GM18858 (cell line): ENCODE data around the gene MGAT5B.

Experiments
- ATAC-seq: cut with Tn5 transposase; IDR thresholded peaks from one replicate; pipeline ENCODE4 v1.9.1; 2021; ENCODE audit not compliant: unreplicated experiment

MGAT5B gene

DNA sequence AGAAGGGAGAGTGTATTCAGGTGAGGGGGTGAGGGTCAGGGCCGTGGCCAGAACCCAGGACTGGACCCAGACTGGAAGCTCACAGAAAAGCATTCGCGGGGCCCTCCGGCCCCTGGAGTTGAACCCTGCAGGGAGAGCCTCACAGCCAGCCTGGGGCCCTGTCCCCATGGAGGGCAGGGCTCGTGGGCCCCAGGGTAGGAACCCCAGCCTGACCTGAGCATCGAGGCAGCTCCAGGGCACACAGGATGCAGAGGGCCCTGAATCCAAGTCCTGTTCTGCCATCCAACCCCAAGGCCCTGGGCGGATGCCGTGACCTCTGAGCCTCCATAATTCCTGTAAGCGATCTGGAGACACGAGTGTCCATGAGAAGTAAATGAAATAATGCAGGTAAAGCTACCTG, 79.1 kb downstream of the MGAT5B start:
- no peak for ATAC-seq

GRCh38 chr17:76947771-76948170, 79.6 kb downstream of the MGAT5B start:
- ATAC-seq = no peak

- no peak for ATAC-seq
Measured at GRCh38 chr17:76948301-76948700, 80.1 kb downstream of the MGAT5B start.

- no peak for ATAC-seq
Measured at GRCh38 chr17:76948726-76949342, 80.6 kb downstream of the MGAT5B start.

DNA sequence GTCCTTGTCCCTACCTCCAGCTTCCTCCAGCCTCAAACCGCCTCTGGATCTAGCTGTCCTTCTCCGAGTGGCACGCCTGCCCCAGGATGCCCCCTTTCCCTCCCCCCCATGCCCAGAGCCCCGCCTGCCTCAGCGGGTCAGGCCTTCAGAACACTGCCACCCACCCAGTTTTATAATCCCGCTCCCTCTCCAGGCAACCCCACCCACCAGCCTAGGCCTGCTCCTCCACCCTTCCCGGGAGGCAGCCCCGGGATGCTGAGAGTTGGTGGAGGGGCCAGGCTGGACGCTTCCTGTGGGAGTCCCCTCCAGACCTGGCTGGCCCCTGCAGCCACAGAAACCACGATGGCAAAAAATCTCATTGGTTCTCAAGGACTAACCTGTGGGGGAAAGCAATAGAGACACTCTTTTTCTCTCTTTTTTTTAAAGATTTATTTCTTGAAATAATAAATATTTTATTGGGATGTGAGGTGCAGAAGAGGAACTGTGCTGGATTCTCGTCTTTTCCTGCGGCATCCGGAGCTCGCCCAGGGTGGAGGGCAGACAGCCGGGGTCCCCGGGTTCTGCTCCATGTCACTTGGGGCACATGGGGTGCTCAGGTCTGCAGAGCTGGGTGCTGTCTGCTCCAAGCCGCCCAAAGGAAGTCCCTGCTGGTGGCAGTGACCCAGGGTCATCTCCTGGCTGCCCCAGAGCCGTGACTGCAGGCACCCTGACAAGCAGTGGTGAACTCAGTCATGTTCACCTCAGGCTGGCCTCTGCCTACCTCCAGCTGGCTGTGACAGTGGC, 81.9 kb downstream of the MGAT5B start:
- no peak for ATAC-seq

GRCh38 chr17:76951375-76951905, 83.2 kb downstream of the MGAT5B start:
- ATAC-seq = no peak

GRCh38 chr17:76952402-76952801, 84.2 kb downstream of the MGAT5B start:
- no peak for ATAC-seq

DNA sequence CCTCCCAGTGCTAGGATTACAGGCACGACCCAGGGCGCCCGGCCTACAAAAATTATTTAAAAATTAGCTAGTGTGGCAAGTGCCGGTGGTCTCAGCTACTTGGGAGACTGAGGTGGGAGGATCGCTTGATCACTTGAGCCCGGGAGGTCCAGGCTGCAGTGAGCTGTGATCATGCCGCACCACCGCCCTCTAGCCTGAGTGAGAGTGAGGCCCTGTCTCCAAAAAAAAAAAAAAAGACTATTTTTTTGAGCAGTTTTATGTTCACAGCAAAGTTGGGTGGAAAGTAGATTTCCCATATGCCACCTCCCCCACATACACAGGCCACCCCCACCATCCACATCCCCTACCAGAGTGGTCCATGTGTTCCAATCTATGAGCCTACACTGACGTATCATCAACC, 84.9 kb downstream of the MGAT5B start:
- ATAC-seq = no peak

DNA sequence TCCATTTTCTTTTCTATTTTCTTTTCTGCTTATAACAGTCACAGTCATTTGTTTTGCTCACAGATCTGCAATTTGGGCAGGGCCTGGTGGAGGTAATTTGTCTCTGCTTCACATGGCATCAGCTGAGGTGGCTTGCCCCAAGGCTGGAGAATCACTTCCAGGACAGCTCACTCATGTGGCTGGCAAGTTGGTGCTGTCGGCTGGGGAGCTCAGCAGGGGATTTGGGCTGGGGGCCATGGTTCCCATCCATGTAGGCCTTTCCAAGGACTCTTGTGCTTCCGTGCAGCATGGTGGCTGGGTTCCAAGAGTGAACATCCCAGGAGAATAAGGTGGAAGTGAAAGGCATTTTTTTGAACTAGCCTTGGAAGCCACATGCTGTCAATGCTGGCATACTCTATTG, 85.7 kb downstream of the MGAT5B start:
- ATAC-seq = no peak

DNA sequence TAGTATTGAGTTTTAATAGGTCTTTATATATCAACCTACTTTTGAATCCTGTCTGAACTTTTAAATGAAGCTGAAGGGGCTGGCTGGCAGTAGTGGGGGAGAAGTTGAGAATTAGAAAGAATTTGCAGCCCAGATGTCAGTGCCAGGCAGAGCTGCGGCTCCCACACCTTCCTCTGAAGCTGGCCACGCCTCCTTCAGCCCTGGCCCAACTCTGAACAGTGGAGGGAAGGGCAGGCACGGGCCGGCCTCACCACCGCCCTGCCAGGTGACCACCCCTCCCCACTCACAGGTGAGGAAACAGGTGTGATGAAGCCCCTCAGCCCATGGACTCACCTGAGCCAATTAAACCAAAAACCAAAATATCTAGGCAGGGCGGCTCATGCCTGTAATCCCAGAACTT, 87.0 kb downstream of the MGAT5B start:
- ATAC-seq = no peak

DNA sequence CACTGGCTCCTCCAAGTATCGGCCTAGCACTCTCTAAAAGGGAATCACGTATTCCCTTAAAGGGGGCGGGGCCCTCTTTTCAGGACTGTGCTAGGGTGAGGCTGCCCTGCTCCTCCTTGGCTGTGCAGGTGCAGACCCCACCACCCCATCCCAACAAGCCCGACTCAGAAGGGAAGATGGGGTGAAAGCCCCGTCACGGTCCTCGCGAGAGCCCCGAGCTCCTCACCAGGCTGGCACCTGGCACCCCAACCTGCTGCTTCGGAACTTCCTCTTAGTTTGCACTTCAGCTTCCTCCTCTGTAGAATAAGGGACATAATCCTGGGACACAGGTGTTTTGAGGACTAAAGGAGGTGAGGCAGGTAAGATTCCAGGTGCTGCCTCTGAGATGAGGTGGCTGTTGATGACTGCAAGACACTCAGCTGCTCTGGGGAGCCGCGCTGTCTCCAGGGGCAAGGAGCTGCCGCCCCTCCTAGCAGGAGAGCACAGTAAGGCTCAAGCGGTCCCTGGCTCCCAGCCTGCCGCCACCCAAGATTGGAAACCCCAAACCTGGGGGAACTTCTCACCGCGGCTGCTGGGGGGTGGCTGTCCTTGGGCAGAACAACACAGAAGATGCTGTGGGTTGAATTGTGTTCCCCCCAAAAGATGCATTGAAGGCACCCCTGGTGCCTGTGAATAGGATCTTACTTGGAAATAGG, 88.8 kb downstream of the MGAT5B start:
- no peak for ATAC-seq

DNA sequence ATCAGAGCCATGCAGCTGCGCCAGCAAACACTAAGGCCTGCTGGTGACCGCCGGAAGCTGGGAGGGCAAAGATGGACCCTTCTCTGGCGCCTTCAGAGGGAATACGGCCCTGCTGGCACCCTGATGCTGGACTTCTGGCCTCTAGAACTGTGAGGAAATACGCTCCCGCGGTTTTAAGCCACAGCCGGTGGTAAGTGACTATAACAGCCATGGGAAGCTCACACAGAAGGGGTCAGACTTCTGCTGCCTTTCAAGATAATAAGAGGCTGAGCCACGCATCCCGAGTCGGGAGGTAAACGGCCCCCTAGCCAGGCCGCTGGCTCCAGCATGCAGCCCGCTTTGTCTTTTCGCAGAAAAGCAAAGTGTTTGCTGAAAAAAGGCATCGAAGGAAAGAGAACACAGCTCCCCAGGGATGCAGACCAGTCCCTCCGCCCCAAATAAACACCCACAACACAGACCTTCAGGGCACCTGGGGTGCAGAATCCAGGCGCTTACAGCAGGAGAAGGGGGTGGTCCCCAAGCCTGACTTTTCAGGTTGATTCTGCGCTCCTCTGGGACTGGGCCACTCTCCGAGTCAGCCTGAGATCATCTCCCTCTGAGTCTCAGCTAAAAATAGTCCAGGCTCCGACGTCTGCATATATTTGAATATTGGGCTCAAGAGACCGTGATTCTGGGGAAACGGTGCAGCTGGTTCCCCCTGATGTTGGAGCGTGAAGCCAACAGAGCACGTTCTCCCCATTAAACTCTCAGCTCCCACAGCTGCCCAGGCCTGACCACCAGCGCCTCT, 89.7 kb downstream of the MGAT5B start:
- no peak for ATAC-seq

- no peak for ATAC-seq
Measured at GRCh38 chr17:76958974-76959373, 90.8 kb downstream of the MGAT5B start.

- ATAC-seq = no peak
Measured at GRCh38 chr17:76961869-76962268, 93.7 kb downstream of the MGAT5B start.

- ATAC-seq = no peak
Measured at GRCh38 chr17:76962858-76963257, 94.7 kb downstream of the MGAT5B start.

- no peak for ATAC-seq
Measured at GRCh38 chr17:76966016-76966415, 97.8 kb downstream of the MGAT5B start.

DNA sequence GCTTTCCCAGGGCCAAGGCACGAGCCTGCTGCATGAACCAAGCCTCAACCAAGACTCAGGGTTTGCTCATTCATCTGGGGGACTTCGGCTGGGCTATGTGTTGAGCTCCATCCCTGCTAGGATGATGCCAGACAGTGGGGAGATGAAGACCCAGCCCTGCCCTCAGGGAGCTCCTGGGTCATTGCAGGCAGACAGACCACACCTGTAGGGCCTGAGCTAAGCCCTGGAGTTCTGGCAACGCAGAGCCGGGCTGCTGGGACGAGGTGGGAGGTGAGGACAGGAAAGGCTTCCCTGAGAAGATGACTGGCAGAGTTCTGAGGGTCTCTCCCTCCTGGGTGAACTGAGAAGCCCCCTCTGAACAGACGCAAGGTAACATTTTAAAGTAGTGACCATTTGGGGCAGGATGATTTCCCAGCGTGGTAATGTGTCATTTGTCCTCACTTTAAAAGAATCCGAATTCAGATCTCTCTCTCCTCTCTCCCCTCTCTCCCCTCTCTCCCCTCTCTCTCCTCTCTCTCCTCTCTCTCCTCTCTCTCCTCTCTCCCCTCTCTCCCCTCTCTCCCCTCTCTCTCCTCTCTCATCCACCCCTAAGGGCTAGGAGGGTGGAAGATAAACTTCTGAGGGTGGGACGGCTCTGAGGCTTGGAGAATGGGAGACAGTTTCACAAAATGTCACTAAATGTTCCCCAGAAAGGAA, 98.4 kb downstream of the MGAT5B start:
- ATAC-seq = no peak

- ATAC-seq = no peak
Measured at GRCh38 chr17:76967762-76968161, 99.6 kb downstream of the MGAT5B start.

GRCh38 chr17:76968707-76969597, 100.7 kb downstream of the MGAT5B start:
- ATAC-seq = no peak
